Parathyroid adenoma (tissue), 2 donors: ENCODE results near the gene CCDC85A.

Experiments
- H2AFZ ChIP-seq: fragments of 300-600 bp; sonication (generic); one replicate; pipeline ENCODE4 v1.7.0; 2017; ENCODE audit warnings: antibody characterized with exemption, mild to moderate bottlenecking
- H3K27ac ChIP-seq: fragments of 300-600 bp; sonication (generic); one replicate; pipeline ENCODE4 v1.7.0; 2017
- H3K27me3 ChIP-seq: fragments of 300-600 bp; sonication (generic); one replicate; pipeline ENCODE4 v1.7.0; 2017; ENCODE audit warnings: low read length; ENCODE audit not compliant: control insufficient read depth, insufficient read depth
- H3K36me3 ChIP-seq: fragments of 300-600 bp; sonication (generic); one replicate; pipeline ENCODE4 v1.7.0; 2017; ENCODE audit warnings: low read length; ENCODE audit not compliant: control insufficient read depth, insufficient read depth
- H3K4me1 ChIP-seq: fragments of 300-600 bp; sonication (generic); one replicate; pipeline ENCODE4 v1.7.0; 2017; ENCODE audit warnings: control low read depth
- H3K4me2 ChIP-seq: fragments of 300-600 bp; sonication (generic); one replicate; pipeline ENCODE4 v1.7.0; 2017; ENCODE audit warnings: low read length
- H3K4me3 ChIP-seq: fragments of 300-600 bp; sonication (generic); one replicate; pipeline ENCODE4 v1.7.0; 2017; ENCODE audit warnings: low read depth, low read length
- H3K79me2 ChIP-seq: fragments of 300-600 bp; sonication (generic); one replicate; pipeline ENCODE4 v1.7.0; 2017; ENCODE audit warnings: control low read depth
- H3K9ac ChIP-seq: fragments of 300-600 bp; sonication (generic); one replicate; pipeline ENCODE4 v1.7.0; 2017; ENCODE audit warnings: mild to moderate bottlenecking
- H3K9me3 ChIP-seq: fragments of 300-600 bp; sonication (generic); one replicate; pipeline ENCODE4 v1.7.0; 2017; ENCODE audit warnings: low read length; ENCODE audit not compliant: control insufficient read depth
- CTCF ChIP-seq: fragments of 300-600 bp; sonication (generic); IDR thresholded peaks from one replicate; pipeline ENCODE4 v1.7.0; 2017; ENCODE audit warnings: antibody characterized with exemption, mild to moderate bottlenecking
- donor health status: primary hyperparathyroidism.

The CCDC85A gene

GRCh38 chr2:56240210-56240609 is 56.4 kb downstream of the CCDC85A start:
- Histone ChIP-seq H3K27ac (no peak overlapping the region), H3K36me3 (no peaks in the 10 kb centered on the region), H3K4me2 (no peak overlapping the region), H2AFZ (no peak overlapping the region), H3K9me3 (no peaks in the 10 kb centered on the region), H3K79me2 (no peaks in the 10 kb centered on the region), H3K4me3 (no peak overlapping the region), H3K9ac (no peak overlapping the region), H3K4me1 (no peaks in the 10 kb centered on the region), H3K27me3 (no peaks in the 10 kb centered on the region)
- TF ChIP-seq CTCF: no peak

- Histone ChIP-seq H3K79me2 (no peaks in the 10 kb centered on the region), H2AFZ (no peak overlapping the region), H3K9ac (no peak overlapping the region), H3K27ac (no peak overlapping the region), H3K36me3 (no peaks in the 10 kb centered on the region), H3K4me2 (no peak overlapping the region), H3K4me3 (no peak overlapping the region), H3K4me1 (no peaks in the 10 kb centered on the region), H3K9me3 (no peaks in the 10 kb centered on the region), H3K27me3 (no peaks in the 10 kb centered on the region)
- no peak for TF ChIP-seq CTCF
These were observed 60.7 kb downstream of the CCDC85A start for GRCh38 chr2:56244506-56244905.

GRCh38 chr2:56244911-56245530 is 61.2 kb downstream of the CCDC85A start:
- H3K4me2 ChIP-seq: no peak overlapping the region
- no peaks in the 10 kb centered on the region for H3K4me1 ChIP-seq

GRCh38 chr2:56248965-56249742 is 65.4 kb downstream of the CCDC85A start:
- Histone ChIP-seq H3K27ac (no peak overlapping the region), H3K4me3 (no peak overlapping the region), H3K36me3 (no peaks in the 10 kb centered on the region), H3K9me3 (no peaks in the 10 kb centered on the region), H3K79me2 (no peaks in the 10 kb centered on the region), H3K9ac (no peak overlapping the region), H3K27me3 (no peaks in the 10 kb centered on the region), H2AFZ (no peak overlapping the region), H3K4me2 (no peak overlapping the region), H3K4me1 (no peaks in the 10 kb centered on the region)
- TF ChIP-seq CTCF: no peak

More at GRCh38 chr2:56244911-56245530, 61.2 kb downstream of the CCDC85A start:
- H3K9ac ChIP-seq: no peak overlapping the region
- no peak overlapping the region for H3K27ac ChIP-seq
- H3K9me3 ChIP-seq: no peaks in the 10 kb centered on the region
- H3K36me3 ChIP-seq: no peaks in the 10 kb centered on the region
- H3K27me3 ChIP-seq: no peaks in the 10 kb centered on the region
- no peaks in the 10 kb centered on the region for H3K79me2 ChIP-seq
- H2AFZ ChIP-seq: no peak overlapping the region
- TF ChIP-seq CTCF: no peak
- H3K4me3 ChIP-seq: no peak overlapping the region
